ENCODE results near the gene CHRM2. TPM values are rescaled to one million over a fixed set of nuclear protein-coding genes. Genes with fewer than 3 reads are reported as not detected.

Gene CHRM2
- total and polyA plus RNA-seq, 2 of the 8 experiments (the other 6 are each of a cell fraction or from before 2014, with no cell fraction given): 0.17 to 0.32 TPM

GRCh38 chr7:137018468-137018867, 150.0 kb downstream of the CHRM2 start (continued):
- TF ChIP-seq CHD7 (IDR thresholded peaks at IDR 0.05; ENCODE audit: insufficient replicate concordance, low read length) (no peak), SRF (IDR thresholded peaks at IDR 0.05; ENCODE audit: low read depth, low read length) (no peak), GTF2F1 (IDR thresholded peaks at IDR 0.05; ENCODE audit: borderline replicate concordance, low read depth, low read length) (no peak), TAF1 (IDR thresholded peaks at IDR 0.05; ENCODE audit: low read depth, low read length) (no peak), TAF7 (optimal IDR thresholded peaks at IDR 0.05; ENCODE audit: borderline replicate concordance, low read depth, low read length) (no peak), SIX5 (IDR thresholded peaks at IDR 0.05; ENCODE audit: low read depth, low read length) (no peak), ATF3 (IDR thresholded peaks at IDR 0.05; ENCODE audit: insufficient read depth, low read depth, low read length) (no peak), CHD1 (IDR thresholded peaks at IDR 0.05; ENCODE audit: low read depth, low read length) (no peak), SAP30 (IDR thresholded peaks at IDR 0.05; ENCODE audit: insufficient read depth, insufficient replicate concordance, low read length) (no peak), ZNF274 (IDR thresholded peaks at IDR 0.05; ENCODE audit: borderline replicate concordance, extremely low read depth, low read length) (no peak), BRCA1 (IDR thresholded peaks at IDR 0.05; ENCODE audit: low read depth, low read length) (no peak), CEBPB (IDR thresholded peaks at IDR 0.05; ENCODE audit: low read depth, low read length) (no peak)

Data from H1 (cell line).